Pancreas (tissue), 10 donors: ENCODE data around the gene NQO2. TPM values are rescaled to one million over a fixed set of nuclear protein-coding genes. Genes with fewer than 3 reads are reported as not detected.

Experiments used
- ATAC-seq, 4 donors: fragments of 200-7000 bp; cut with Tn5 transposase; one replicate each; pipeline versions ENCODE4 v1.8.0 to v1.9.1; 2020; ENCODE audit warnings: mild to moderate bottlenecking in 4 of 4, moderate library complexity in 4 of 4
- DNase-seq, 6 donors: peaks; one replicate each; pipeline ENCODE4 v3.0.0-alpha.2; 2020
- FAIRE-seq: peaks from 2 replicates; lab custom pipeline; 2012; peaks lifted over from hg19 to GRCh38; lab: Jason Lieb, UNC
- H3K27ac ChIP-seq, 4 donors: fragments of 200-600 bp; sonication (generic); 1 replicate in 3 of 4; 2 replicates in 1 of 4; pipeline versions ENCODE4 v1.5.0 to v1.8.0; 2020
- H3K27me3 ChIP-seq, 4 donors: fragments of 200-600 bp; one replicate each; pipeline ENCODE4 v1.8.0; 2021
- H3K36me3 ChIP-seq, 3 donors: fragments of 200-600 bp; sonication (generic) in 1 of 3; one replicate each; pipeline versions ENCODE4 v1.5.0 to v1.8.0; 2020 to 2021
- H3K4me1 ChIP-seq, 3 donors: fragments of 200-600 bp; one replicate each; pipeline ENCODE4 v1.8.0; 2021
- H3K4me3 ChIP-seq, 4 donors: fragments of 200-600 bp; sonication (generic) in 2 of 4; one replicate each; pipeline versions ENCODE4 v1.5.0 to v1.8.0; 2020 to 2021
- H3K9me3 ChIP-seq, 4 donors: fragments of 200-600 bp; one replicate each; pipeline ENCODE4 v1.8.0; 2021
- CTCF ChIP-seq, 4 donors: fragments of 200-600 bp; sonication (generic) in 3 of 4; IDR thresholded peaks; one replicate each; pipeline versions ENCODE4 v1.5.0 to v1.8.0; 2021; ENCODE audit warnings: antibody characterized with exemption in 4 of 4
- WGBS, 2 donors: extraction: QIAGEN DNeasy Blood & Tissue Kit; methylation state at CpG; one replicate each; pipeline ENCODE4 v1.1.7; 2013; 5-methylcytosine and 5-hydroxymethylcytosine counted together
- intact Hi-C, 3 donors: fragments of 100-400 bp; cut with DNase I; formaldehyde crosslinking; loops; one replicate each; pipeline versions ENCODE4 v1.11.1 to v1.14.2; 2022
- polyA plus RNA-seq, 2 donors: library from polyadenylated mRNA; stranded (reverse); fragments of 200-250 nt; gene quantifications; one replicate each; pipeline ENCODE4 v1.2.3, GENCODE V29; 2013
- total RNA-seq, 6 donors: library from RNA; stranded (reverse); fragmentation: NEBNext Ultra II Directional in 4 of 6; extraction: Animal tissue kit (Norgen Biotek cat#: 25700) in 4 of 6; gene quantifications; one replicate each; pipeline versions ENCODE4 v1.2.1 to v1.2.4, GENCODE V29; 2021 to 2023
- donor health status: healthy with polysubstance abuse.
- donor health status: DM: no; HTN: no; CAD: no; lungs with moderate emphysema.
- donor health status: DM: no; HTN: no; CAD: no.
- donor health status: control.
- donor health status: control.
- donor health status: Bipolar disorder and iron deficiency.
- donor health status: DM: yes; HTN: yes; CAD: no.
- donor health status: DM: no; HTN: no; CAD: no.
- donor health status: DM: no; HTN: no; CAD: no.
- donor health status: DM: yes; HTN: yes; CAD: no.

NQO2 gene
- total and polyA plus RNA-seq, 8 donors, result 12.7 to 23.0 (median 21.1) TPM

DNA sequence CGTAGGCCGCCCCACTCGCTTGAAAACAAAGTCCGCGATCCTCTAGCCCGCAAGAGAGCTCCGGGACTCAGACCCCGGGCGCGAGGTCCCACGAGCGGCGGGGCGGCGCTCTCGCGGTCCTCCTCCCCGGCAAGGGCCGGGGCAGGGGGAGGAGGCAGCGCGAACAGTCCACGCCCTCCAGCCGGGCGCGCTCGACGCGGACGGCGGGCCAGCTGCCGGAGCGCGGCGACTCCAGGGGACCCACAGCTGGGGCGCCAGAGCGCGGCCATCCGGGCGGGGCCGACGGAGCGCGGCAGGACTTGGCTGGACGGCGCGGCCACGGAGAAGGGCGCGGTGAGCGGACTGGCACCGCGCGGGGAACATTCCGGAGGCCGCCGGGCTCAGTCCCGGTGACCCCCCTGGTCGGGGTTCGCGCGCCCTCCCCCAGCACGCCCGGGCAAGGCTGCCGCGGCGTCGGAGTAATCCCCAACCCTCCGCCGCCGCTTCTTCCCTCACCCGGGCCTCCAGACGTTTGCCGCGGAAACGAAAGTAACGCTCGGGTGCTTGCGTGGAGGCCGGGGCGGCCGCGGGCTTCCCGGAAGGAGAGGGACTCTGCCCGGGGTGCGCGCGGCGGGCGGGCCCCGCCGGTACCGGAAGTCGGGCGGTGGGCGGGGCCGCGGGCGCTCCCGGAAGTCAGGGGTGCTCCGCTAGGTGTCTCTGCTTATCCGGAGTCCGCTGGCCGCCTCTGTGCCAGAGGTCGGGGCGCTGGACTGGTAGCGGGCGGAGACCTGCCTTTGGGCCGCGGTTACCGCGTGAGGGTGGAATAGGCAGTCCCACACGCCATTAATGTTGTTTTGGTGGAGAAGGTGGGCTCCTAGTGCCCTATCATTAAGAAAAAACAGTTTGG lies 68.9 kb downstream of the NQO2 start, which contains the start of gene RIPK1:
TSS of gene RIPK1 (plus strand) at position 166 of the 886 bp plus-strand sequence. CDS start 8,330 bp downstream, outside the sequence.
- Histone ChIP-seq H3K27me3 (no peaks in the 10 kb centered on the region), H3K27ac (peak within 1 kb of the TSS; percentile 99 to 100 (median 100)), H3K4me3 (peak within 1 kb of the TSS; percentile 72 to 96 (median 87)), H3K9me3 (no peaks in the 10 kb centered on the region), H3K36me3 (no peaks in the 10 kb centered on the region), H3K4me1 (peaks cover 15 to 25% (median 17%) of the 10 kb centered on the region in 3 donors)
- TF ChIP-seq CTCF (IDR thresholded peaks at IDR 0.05), result peak in 1 of 4 donors; percentile 10
- FAIRE-seq (no peak), DNase-seq (peak; percentile 93 to 98 (median 95)), ATAC-seq (peak; percentile 87 to 94 (median 89))
- WGBS, 2 donors, result 0 to 1% methylated on average over 69 to 112 of the region's 112 CpGs
- intact Hi-C loops, result no loop called here

Other genes starting within 250 kb of the NQO2 start
- under 1 TPM; 0.37 to 0.87 (median 0.41) TPM for gene MYLK4, start 249.0 kb upstream of the NQO2 start, total RNA-seq
- 1 to 10 TPM in 1 of 2 donors, under 1 TPM in 1; 0.27 to 1.0 TPM for gene MYLK4, start 249.0 kb upstream of the NQO2 start, polyA plus RNA-seq
- 10 to 100 TPM; 19.2 to 24.9 (median 23.2) TPM for gene WRNIP1, start 234.5 kb upstream of the NQO2 start, total RNA-seq
- gene WRNIP1, start 234.5 kb upstream of the NQO2 start, polyA plus RNA-seq, result 10 to 100 TPM; 35.7 to 45.7 TPM
- gene SERPINB1, start 158.0 kb upstream of the NQO2 start, total RNA-seq, result 100 to 1,000 TPM in 5 of 6 donors, 10 to 100 TPM in 1; 94.1 to 285 (median 190) TPM
- 10 to 100 TPM; 68.1 to 75.8 TPM for gene SERPINB1, start 158.0 kb upstream of the NQO2 start, polyA plus RNA-seq
- 1 to 10 TPM in 4 of 6 donors, under 1 TPM in 2; 0.65 to 4.8 (median 1.4) TPM for gene SERPINB9, start 96.6 kb upstream of the NQO2 start, total RNA-seq
- gene SERPINB9, start 96.6 kb upstream of the NQO2 start, polyA plus RNA-seq, result 1 to 10 TPM; 1.2 to 1.4 TPM
- 100 to 1,000 TPM in 2 of 6 donors, 10 to 100 TPM in 4; 77.7 to 110 (median 97.3) TPM for gene SERPINB6, start 28.3 kb upstream of the NQO2 start, total RNA-seq
- gene SERPINB6, start 28.3 kb upstream of the NQO2 start, polyA plus RNA-seq, result 100 to 1,000 TPM; 108 to 193 TPM
- 10 to 100 TPM in 2 of 6 donors, 1 to 10 TPM in 4; 9.0 to 15.2 (median 9.7) TPM for gene RIPK1, start 68.6 kb downstream of the NQO2 start, total RNA-seq
- 10 to 100 TPM; 10.1 to 20.5 TPM for gene RIPK1, start 68.6 kb downstream of the NQO2 start, polyA plus RNA-seq
- 10 to 100 TPM in 4 of 6 donors, 1 to 10 TPM in 2; 9.0 to 20.7 (median 12.8) TPM for gene BPHL, start 118.8 kb downstream of the NQO2 start, total RNA-seq
- 10 to 100 TPM; 19.5 to 22.1 TPM for gene BPHL, start 118.8 kb downstream of the NQO2 start, polyA plus RNA-seq
- gene TUBB2A, start 157.7 kb downstream of the NQO2 start, total RNA-seq, result 10 to 100 TPM; 16.3 to 55.9 (median 20.0) TPM
- gene TUBB2A, start 157.7 kb downstream of the NQO2 start, polyA plus RNA-seq, result 10 to 100 TPM; 21.3 to 26.0 TPM
- gene TUBB2B, start 227.8 kb downstream of the NQO2 start, total RNA-seq, result 10 to 100 TPM in 2 of 6 donors, 1 to 10 TPM in 4; 1.9 to 17.6 (median 5.7) TPM
- gene TUBB2B, start 227.8 kb downstream of the NQO2 start, polyA plus RNA-seq, result 1 to 10 TPM; 3.8 to 6.1 TPM